Tibial nerve (tissue), 4 donors: ENCODE results near the gene FAM83F.

Experiments used
- EP300 ChIP-seq, 2 donors: sonication (generic); formaldehyde crosslinking; IDR thresholded peaks; one replicate each; pipeline ENCODE4 v1.6.1; 2017; ENCODE audit warnings: antibody characterized with exemption in 2 of 2, mild to moderate bottlenecking in 1 of 2
- POLR2A ChIP-seq, 2 donors: fragments of 450-650 bp; IDR thresholded peaks; one replicate each; pipeline ENCODE4 v1.6.1; 2017; ENCODE audit warnings: antibody characterized with exemption in 2 of 2, mild to moderate bottlenecking in 2 of 2, moderate library complexity in 2 of 2
- TF ChIP-seq, protein P1 (sequence below), 5 experiments: fragments of 200-600 bp in 3 of 5; fragments of 450-650 bp in 2 of 5; sonication (generic) in 3 of 5; IDR thresholded peaks; one replicate each; pipeline ENCODE4 v1.5.1; 2016 to 2019; ENCODE audit warnings: antibody characterized with exemption in 5 of 5, mild to moderate bottlenecking in 3 of 5, moderate library complexity in 2 of 5

DNA sequence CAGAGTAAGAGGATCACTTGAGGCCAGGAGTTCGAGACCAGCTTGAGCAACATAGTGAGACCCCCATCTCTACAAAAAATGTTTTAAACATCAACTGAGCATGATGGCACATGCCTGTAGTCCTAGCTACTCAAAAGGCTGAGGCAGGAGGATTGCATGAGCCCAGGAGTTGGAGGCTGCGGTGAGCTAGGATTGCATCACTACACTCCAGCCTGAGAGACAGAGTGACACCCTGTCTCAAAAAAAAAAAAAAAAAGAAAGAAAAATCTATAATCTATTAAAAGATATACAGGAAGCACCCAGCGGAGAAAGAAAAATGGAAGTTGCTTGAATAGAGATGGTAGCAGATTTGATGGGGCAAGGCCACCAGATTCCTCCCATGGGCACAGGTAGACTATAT is 61.8 kb downstream of the FAM83F start:
- no peak for TF ChIP-seq POLR2A (IDR thresholded peaks at IDR 0.05)
- TF ChIP-seq, protein P1, sequence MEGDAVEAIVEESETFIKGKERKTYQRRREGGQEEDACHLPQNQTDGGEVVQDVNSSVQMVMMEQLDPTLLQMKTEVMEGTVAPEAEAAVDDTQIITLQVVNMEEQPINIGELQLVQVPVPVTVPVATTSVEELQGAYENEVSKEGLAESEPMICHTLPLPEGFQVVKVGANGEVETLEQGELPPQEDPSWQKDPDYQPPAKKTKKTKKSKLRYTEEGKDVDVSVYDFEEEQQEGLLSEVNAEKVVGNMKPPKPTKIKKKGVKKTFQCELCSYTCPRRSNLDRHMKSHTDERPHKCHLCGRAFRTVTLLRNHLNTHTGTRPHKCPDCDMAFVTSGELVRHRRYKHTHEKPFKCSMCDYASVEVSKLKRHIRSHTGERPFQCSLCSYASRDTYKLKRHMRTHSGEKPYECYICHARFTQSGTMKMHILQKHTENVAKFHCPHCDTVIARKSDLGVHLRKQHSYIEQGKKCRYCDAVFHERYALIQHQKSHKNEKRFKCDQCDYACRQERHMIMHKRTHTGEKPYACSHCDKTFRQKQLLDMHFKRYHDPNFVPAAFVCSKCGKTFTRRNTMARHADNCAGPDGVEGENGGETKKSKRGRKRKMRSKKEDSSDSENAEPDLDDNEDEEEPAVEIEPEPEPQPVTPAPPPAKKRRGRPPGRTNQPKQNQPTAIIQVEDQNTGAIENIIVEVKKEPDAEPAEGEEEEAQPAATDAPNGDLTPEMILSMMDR (IDR thresholded peaks at IDR 0.05): no peak
- TF ChIP-seq EP300 (IDR thresholded peaks at IDR 0.05): no peak
